Panc1 (cell line): ENCODE measurements around the gene SUCO. TPM values are rescaled to one million over a fixed set of nuclear protein-coding genes. Genes with fewer than 3 reads are reported as not detected.

Experiments used
- ATAC-seq: fragments of 200-7000 bp; cut with Tn5 transposase; 2 replicates; pipeline ENCODE4 v1.9.1; 2020; ENCODE audit warnings: mild to moderate bottlenecking, moderate library complexity
- BruUV-seq: library from RNA; stranded (reverse); fragments of 400-500 nt; replicated peaks from 2 replicates; lab custom pipeline; 2021; lab: Mats Ljungman, UMichigan
- CTCF ChIA-PET: fragments of 300-600 bp; sonication (Branson Sonifier 250); formaldehyde crosslinking; loops from one replicate; lab custom pipeline; 2022; ENCODE audit warnings: antibody characterized with exemption; lab: Charles Lee
- POLR2A ChIA-PET: fragments of 300-600 bp; sonication (Branson Sonifier 250); formaldehyde crosslinking; loops from one replicate; lab custom pipeline; 2022; ENCODE audit warnings: antibody characterized with exemption; lab: Charles Lee
- DNase-seq: peaks from one replicate; pipeline ENCODE4 v3.0.0-alpha.2; 2010; ENCODE audit warnings: low read depth, low spot score
- H3K27ac ChIP-seq: 2 replicates; pipeline ENCODE4 v1.5.1; 2011; ENCODE audit warnings: mild to moderate bottlenecking, low read length, inconsistent platforms
- H3K27me3 ChIP-seq: fragments of 200-500 bp; sonication (Bioruptor generic); 2 replicates; pipeline ENCODE4 v1.6.0; 2014; ENCODE audit warnings: low read length, inconsistent platforms; ENCODE audit not compliant: control insufficient read depth, insufficient read depth
- H3K36me3 ChIP-seq: fragments of 200-500 bp; sonication (Bioruptor generic); 2 replicates; pipeline ENCODE4 v1.5.1; 2014; ENCODE audit warnings: inconsistent platforms, mild to moderate bottlenecking, low read length, moderate library complexity; ENCODE audit not compliant: control insufficient read depth, insufficient read depth
- H3K4me1 ChIP-seq: 2 replicates; pipeline ENCODE4 v1.5.1; 2011; ENCODE audit warnings: inconsistent platforms, mild to moderate bottlenecking, low read length, moderate library complexity; ENCODE audit not compliant: control insufficient read depth, insufficient read depth
- H3K4me3 ChIP-seq, 2 experiments: 2 replicates each; pipeline ENCODE4 v1.5.1; 2011 to 2012; ENCODE audit warnings: low read depth in 2 of 2, low read length in 2 of 2, mild to moderate bottlenecking in 2 of 2, inconsistent platforms in 1 of 2, moderate library complexity in 1 of 2
- H3K9me3 ChIP-seq: fragments of 200-500 bp; sonication (Bioruptor generic); 2 replicates; pipeline ENCODE4 v1.5.1; 2014; ENCODE audit warnings: low read depth, mild to moderate bottlenecking, inconsistent platforms, low read length, moderate library complexity; ENCODE audit not compliant: control insufficient read depth, insufficient read depth
- CTCF ChIP-seq: fragments of 450-650 bp; IDR thresholded peaks from 2 replicates; pipeline ENCODE4 v1.5.1; 2017; ENCODE audit warnings: mild to moderate bottlenecking
- POLR2AphosphoS5 ChIP-seq: IDR thresholded peaks from 2 replicates; pipeline ENCODE4 v1.6.1; 2012; ENCODE audit warnings: mild to moderate bottlenecking, low read depth, low read length, moderate library complexity
- REST ChIP-seq, 2 experiments: IDR thresholded peaks; 2 replicates each; pipeline ENCODE4 v1.6.1; 2011 to 2012; ENCODE audit warnings: low read depth in 2 of 2, control low read depth in 1 of 2, low read length in 1 of 2, mild to moderate bottlenecking in 1 of 2, moderate library complexity in 1 of 2; ENCODE audit not compliant: insufficient read depth in 1 of 2
- SIN3A ChIP-seq: IDR thresholded peaks from 2 replicates; pipeline ENCODE4 v1.6.1; 2012; ENCODE audit warnings: low read depth, mild to moderate bottlenecking, low read length, moderate library complexity, borderline replicate concordance; ENCODE audit not compliant: insufficient read depth
- TCF7L2 ChIP-seq: IDR thresholded peaks from 2 replicates; pipeline ENCODE4 v1.6.1; 2011; ENCODE audit warnings: mild to moderate bottlenecking, low read depth, low read length, inconsistent platforms
- in situ Hi-C: cut with HindIII; loops from 2 replicates; pipeline ENCODE4 v1.10.0; 2016; ENCODE audit warnings: low sequenced_read_pairs, low pct_unique_long_range_greater_than_20kb
- intact Hi-C: fragments of 100-400 bp; cut with micrococcal nuclease; formaldehyde crosslinking; loops from one replicate; pipeline ENCODE4 v1.10.0; 2022; ENCODE audit not compliant: unreplicated experiment
- total RNA-seq: library from RNA; stranded (reverse); gene quantifications from one replicate; pipeline ENCODE4 v1.2.1, GENCODE V29; 2021; ENCODE audit not compliant: unreplicated experiment

Gene SUCO
- total RNA-seq, 1 experiment from 2014 or later: 31.3 TPM

- ChIA-PET POLR2A (no interaction called here), CTCF (no interaction called here)
- Histone ChIP-seq H3K4me3 (no peak overlapping the region), H3K9me3 (no peaks in the 10 kb centered on the region), H3K4me1 (no peaks in the 10 kb centered on the region), H3K27ac (no peak overlapping the region), H3K27me3 (no peaks in the 10 kb centered on the region), H3K36me3 (no peaks in the 10 kb centered on the region)
- BruUV-seq: no TSS peak
- intact Hi-C loops: no loop called here
- in situ Hi-C loops: no loop called here
- no peak for TF ChIP-seq SIN3A
- TF ChIP-seq CTCF: no peak
- TF ChIP-seq TCF7L2: no peak
- no peak for TF ChIP-seq REST (IDR thresholded peaks at IDR 0.05; ENCODE audit: insufficient read depth in 1 of 2, low read depth in 2 of 2, low read length in 1 of 2)
- no peak for TF ChIP-seq POLR2AphosphoS5
- DNase-seq: peak; percentile 61
- peak; percentile 66; the same call in 1 of the 2 replicates for ATAC-seq
These were observed 106.2 kb downstream of the SUCO start for GRCh38 chr1:172638885-172639831.

GRCh38 chr1:172640111-172640510 is 107.2 kb downstream of the SUCO start:
- CTCF ChIA-PET: no interaction called here
- H3K36me3 ChIP-seq: no peaks in the 10 kb centered on the region
- no peaks in the 10 kb centered on the region for H3K9me3 ChIP-seq
- BruUV-seq: no TSS peak
- POLR2A ChIA-PET: no interaction called here
- in situ Hi-C loops (no loop called here), intact Hi-C loops (no loop called here)
- no peak overlapping the region for H3K27ac ChIP-seq
- no peaks in the 10 kb centered on the region for H3K27me3 ChIP-seq
- DNase-seq: no peak
- H3K4me1 ChIP-seq: no peaks in the 10 kb centered on the region
- no peak for TF ChIP-seq TCF7L2
- no peak for TF ChIP-seq REST (IDR thresholded peaks at IDR 0.05; ENCODE audit: insufficient read depth in 1 of 2, low read depth in 2 of 2, low read length in 1 of 2)
- no peak overlapping the region for H3K4me3 ChIP-seq
- no peak for ATAC-seq
